Cardiac muscle cell (in vitro differentiated cells and primary cell): ENCODE data around the gene SEC23B. TPM values are rescaled to one million over a fixed set of nuclear protein-coding genes. Genes with fewer than 3 reads are reported as not detected.

ENCODE experiments used
- DNase-seq, 2 donors: peaks; one replicate each; pipeline versions ENCODE4 v3.0.0 to v3.0.0-alpha.2; 2010 to 2017; ENCODE audit warnings: low read depth in 1 of 2, low spot score in 1 of 2
- H3K27ac ChIP-seq: fragments of 200-600 bp; sonication (generic); 2 replicates; pipeline ENCODE4 v1.5.1; 2016
- H3K27me3 ChIP-seq: fragments of 200-600 bp; sonication (generic); 2 replicates; pipeline ENCODE4 v1.6.0; 2016; ENCODE audit warnings: control low read depth
- H3K36me3 ChIP-seq: fragments of 200-600 bp; sonication (generic); 2 replicates; pipeline ENCODE4 v1.5.1; 2016; ENCODE audit warnings: control low read depth
- H3K4me1 ChIP-seq: fragments of 200-600 bp; sonication (generic); 2 replicates; pipeline ENCODE4 v1.8.1; 2017; ENCODE audit warnings: low read depth, mild to moderate bottlenecking, mixed run types
- H3K4me3 ChIP-seq: fragments of 200-600 bp; sonication (generic); 2 replicates; pipeline ENCODE4 v1.5.1; 2016; ENCODE audit warnings: mild to moderate bottlenecking
- H3K9me3 ChIP-seq: fragments of 200-600 bp; sonication (generic); 2 replicates; pipeline ENCODE4 v1.5.1; 2017; ENCODE audit warnings: low read depth, mild to moderate bottlenecking, control low read depth
- CTCF ChIP-seq: IDR thresholded peaks from 2 replicates; pipeline ENCODE4 v1.5.1; 2012; ENCODE audit warnings: low read depth, mild to moderate bottlenecking, low read length
- polyA plus RNA-seq: library from polyadenylated mRNA; unstranded; fragments of >200 nt; fragmentation: Nextera tagmentation; extraction: Ambion mirVana; gene quantifications from 2 replicates; pipeline ENCODE4 v1.2.1, GENCODE V29; 2016
- total RNA-seq: library from RNA; depleted of rRNA; stranded (reverse); fragments of >200 nt; gene quantifications from 2 replicates; pipeline ENCODE4 v1.2.3, GENCODE V29; 2016

SEC23B gene
- total and polyA plus RNA-seq, 2 experiments from 2014 or later = 22.9 to 33.7 TPM

GRCh38 chr20:18541741-18542140 lies 34.0 kb downstream of the SEC23B start:
- Histone ChIP-seq H3K4me3 (no peak overlapping the region), H3K27me3 (no peaks in the 10 kb centered on the region), H3K9me3 (no peaks in the 10 kb centered on the region), H3K4me1 (no peaks in the 10 kb centered on the region), H3K36me3 (peaks cover 28% of the 10 kb centered on the region), H3K27ac (no peak overlapping the region)
- DNase-seq = no peak
- no peak for TF ChIP-seq CTCF

- no peak for TF ChIP-seq CTCF
- H3K36me3 ChIP-seq = peaks cover 28% of the 10 kb centered on the region
- no peak overlapping the region for H3K27ac ChIP-seq
- no peaks in the 10 kb centered on the region for H3K4me1 ChIP-seq
- H3K9me3 ChIP-seq = no peaks in the 10 kb centered on the region
- no peak for DNase-seq
- no peak overlapping the region for H3K4me3 ChIP-seq
- no peaks in the 10 kb centered on the region for H3K27me3 ChIP-seq
Observed at GRCh38 chr20:18543216-18543615, 35.5 kb downstream of the SEC23B start.

GRCh38 chr20:18543932-18544331 lies 36.2 kb downstream of the SEC23B start:
- H3K27me3 ChIP-seq = no peaks in the 10 kb centered on the region
- peaks cover 33% of the 10 kb centered on the region for H3K36me3 ChIP-seq
- H3K4me3 ChIP-seq = no peak overlapping the region
- no peak for DNase-seq
- no peaks in the 10 kb centered on the region for H3K9me3 ChIP-seq
- no peak overlapping the region for H3K27ac ChIP-seq
- no peak for TF ChIP-seq CTCF
- no peaks in the 10 kb centered on the region for H3K4me1 ChIP-seq

DNA sequence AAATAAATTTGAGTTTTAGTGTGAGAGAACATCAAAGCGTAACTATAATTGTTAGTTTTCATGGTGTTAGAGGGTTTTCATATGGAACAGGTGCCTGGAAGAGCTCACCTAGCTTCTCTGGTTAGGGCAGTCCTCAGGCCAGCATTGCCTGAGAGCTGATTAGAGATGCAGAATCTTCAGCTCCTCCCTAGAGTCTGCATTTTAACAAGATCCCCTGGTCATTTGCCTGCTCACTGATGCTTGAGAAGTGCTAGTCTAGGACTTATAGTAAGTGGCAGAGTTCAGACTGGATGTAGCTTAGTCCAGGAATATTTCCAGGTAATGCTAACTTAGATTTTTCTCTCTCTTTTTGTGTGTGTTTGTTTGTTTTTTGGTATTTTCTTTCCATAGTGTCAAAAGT lies 37.8 kb downstream of the SEC23B start:
- Histone ChIP-seq H3K27ac (no peak overlapping the region), H3K4me3 (no peak overlapping the region), H3K27me3 (no peaks in the 10 kb centered on the region), H3K36me3 (peaks cover 39% of the 10 kb centered on the region), H3K9me3 (no peaks in the 10 kb centered on the region), H3K4me1 (no peaks in the 10 kb centered on the region)
- DNase-seq = no peak
- TF ChIP-seq CTCF = no peak

DNA sequence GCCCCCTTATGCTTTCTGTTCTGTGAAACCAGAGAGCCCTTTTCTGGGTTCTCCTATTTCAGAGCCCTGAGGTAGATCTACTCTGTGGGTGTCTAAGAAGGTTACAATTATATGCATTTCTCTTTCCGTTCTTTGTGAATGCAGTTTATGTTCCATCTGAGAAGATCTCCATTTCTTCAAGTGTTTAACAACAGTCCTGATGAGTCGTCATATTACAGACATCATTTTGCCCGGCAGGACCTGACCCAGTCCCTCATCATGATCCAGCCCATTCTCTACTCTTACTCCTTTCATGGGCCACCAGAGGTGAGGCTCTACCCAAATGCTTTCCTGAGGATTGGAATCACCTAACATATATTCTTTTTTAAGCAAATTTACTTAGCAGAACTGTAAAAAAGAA lies 40.7 kb downstream of the SEC23B start:
- Histone ChIP-seq H3K36me3 (peaks cover 24% of the 10 kb centered on the region), H3K27ac (no peak overlapping the region), H3K4me1 (no peaks in the 10 kb centered on the region), H3K4me3 (no peak overlapping the region), H3K27me3 (no peaks in the 10 kb centered on the region), H3K9me3 (no peaks in the 10 kb centered on the region)
- no peak for TF ChIP-seq CTCF
- DNase-seq = no peak

DNA sequence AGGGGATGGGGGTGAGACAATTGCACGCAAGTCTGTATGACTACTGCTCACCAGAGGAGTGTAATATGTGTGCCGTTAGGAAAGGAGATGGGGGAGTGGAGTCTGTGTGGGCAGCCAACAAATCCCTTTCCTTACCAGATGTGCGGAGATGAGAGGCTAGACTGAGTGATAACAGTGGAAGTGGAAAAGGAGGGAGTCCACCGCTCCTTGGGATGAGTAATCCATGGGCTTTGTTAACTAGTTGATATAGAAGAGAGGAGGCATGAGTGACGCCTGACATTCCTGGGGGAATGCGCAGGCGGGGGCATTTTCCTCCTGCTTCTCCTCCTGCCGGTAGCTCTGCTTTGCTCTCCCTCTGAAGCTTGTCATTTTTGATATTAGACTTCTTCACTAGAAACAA lies 46.0 kb downstream of the SEC23B start:
- no peak for TF ChIP-seq CTCF
- H3K27ac ChIP-seq = no peak overlapping the region
- DNase-seq = peak in 1 of 2 donors; percentile 31
- no peaks in the 10 kb centered on the region for H3K27me3 ChIP-seq
- no peak overlapping the region for H3K4me3 ChIP-seq
- H3K36me3 ChIP-seq = peaks cover 28% of the 10 kb centered on the region
- H3K4me1 ChIP-seq = no peaks in the 10 kb centered on the region
- no peaks in the 10 kb centered on the region for H3K9me3 ChIP-seq
